ENCODE data around the gene TMEM132A.
"Not testable (repeated sequence)": the region's sequence is repeated elsewhere in the genome, so short reads cannot be mapped to it uniquely, and the experiment has no call there.

Gene TMEM132A

GRCh38 chr11:60964801-60965200 lies 40.5 kb downstream of the TMEM132A start:
- DNase-seq (ENCODE audit: low spot score) = no peak

- DNase-seq (ENCODE audit: low spot score) = no peak
Measured at GRCh38 chr11:60966890-60967289, 42.6 kb downstream of the TMEM132A start.

- no peak for DNase-seq (ENCODE audit: low spot score)
Measured at GRCh38 chr11:60968223-60968622, 44.0 kb downstream of the TMEM132A start.

GRCh38 chr11:60970369-60970774 lies 46.1 kb downstream of the TMEM132A start:
- DNase-seq (ENCODE audit: low spot score) = peak; percentile 85

DNA sequence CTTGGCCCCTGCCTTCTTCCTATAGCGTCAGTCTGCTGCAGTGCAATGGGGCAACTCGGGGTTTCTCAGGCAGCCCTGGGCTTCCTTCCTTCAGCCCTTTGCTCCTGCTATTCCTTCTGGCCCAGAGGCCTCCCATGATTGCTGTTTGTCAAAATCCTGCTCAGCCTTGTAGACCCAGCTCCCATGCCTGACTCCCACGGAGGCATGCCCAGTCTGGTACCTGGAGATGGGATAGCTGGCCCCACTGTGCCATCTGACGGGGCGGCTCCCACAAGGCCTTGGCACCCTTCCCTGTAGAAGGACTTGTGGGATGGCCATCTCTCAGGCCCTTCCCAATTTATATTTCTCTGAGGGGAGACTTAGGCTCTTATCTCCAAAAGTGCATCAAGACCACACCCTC lies 46.6 kb downstream of the TMEM132A start:
- no peak for DNase-seq (ENCODE audit: low spot score)

GRCh38 chr11:60971520-60971919 lies 47.3 kb downstream of the TMEM132A start, which contains the start of gene CD6:
TSS of gene CD6 (plus strand) at chr11:60971680. CDS start at chr11:60971866, 186 bp downstream.
- DNase-seq (ENCODE audit: low spot score) = no peak

- DNase-seq (ENCODE audit: low spot score) = no peak
Measured at GRCh38 chr11:60972182-60973030, 48.1 kb downstream of the TMEM132A start.

DNA sequence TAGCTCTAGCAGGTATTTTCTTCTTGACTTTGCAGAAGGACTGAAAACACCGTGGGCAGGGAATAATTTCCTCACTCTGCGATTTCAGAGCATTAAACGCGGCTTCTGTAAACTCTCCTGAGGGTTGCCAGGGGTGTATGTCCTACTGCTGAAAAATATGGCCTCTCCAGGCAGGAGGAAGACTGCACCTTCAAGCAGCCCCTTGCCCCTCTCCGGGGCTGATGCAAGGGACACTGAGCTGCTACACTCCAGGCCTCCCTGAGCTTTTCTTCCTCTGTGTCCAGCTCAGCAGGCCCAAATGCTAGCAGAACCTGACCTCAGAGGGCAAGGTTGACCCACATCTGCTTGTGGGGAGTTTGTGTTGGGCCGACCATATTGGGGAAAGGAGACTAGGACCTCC lies 49.4 kb downstream of the TMEM132A start:
- DNase-seq (ENCODE audit: low spot score) = no peak

GRCh38 chr11:60974316-60974715 lies 50.1 kb downstream of the TMEM132A start:
- not testable (repeated sequence) for DNase-seq (ENCODE audit: low spot score)

GRCh38 chr11:60974726-60975125 lies 50.5 kb downstream of the TMEM132A start:
- DNase-seq (ENCODE audit: low spot score) = no peak

GRCh38 chr11:60977224-60977623 lies 53.0 kb downstream of the TMEM132A start:
- DNase-seq (ENCODE audit: low spot score) = no peak

GRCh38 chr11:60977836-60978235 lies 53.6 kb downstream of the TMEM132A start:
- DNase-seq (ENCODE audit: low spot score) = no peak

DNA sequence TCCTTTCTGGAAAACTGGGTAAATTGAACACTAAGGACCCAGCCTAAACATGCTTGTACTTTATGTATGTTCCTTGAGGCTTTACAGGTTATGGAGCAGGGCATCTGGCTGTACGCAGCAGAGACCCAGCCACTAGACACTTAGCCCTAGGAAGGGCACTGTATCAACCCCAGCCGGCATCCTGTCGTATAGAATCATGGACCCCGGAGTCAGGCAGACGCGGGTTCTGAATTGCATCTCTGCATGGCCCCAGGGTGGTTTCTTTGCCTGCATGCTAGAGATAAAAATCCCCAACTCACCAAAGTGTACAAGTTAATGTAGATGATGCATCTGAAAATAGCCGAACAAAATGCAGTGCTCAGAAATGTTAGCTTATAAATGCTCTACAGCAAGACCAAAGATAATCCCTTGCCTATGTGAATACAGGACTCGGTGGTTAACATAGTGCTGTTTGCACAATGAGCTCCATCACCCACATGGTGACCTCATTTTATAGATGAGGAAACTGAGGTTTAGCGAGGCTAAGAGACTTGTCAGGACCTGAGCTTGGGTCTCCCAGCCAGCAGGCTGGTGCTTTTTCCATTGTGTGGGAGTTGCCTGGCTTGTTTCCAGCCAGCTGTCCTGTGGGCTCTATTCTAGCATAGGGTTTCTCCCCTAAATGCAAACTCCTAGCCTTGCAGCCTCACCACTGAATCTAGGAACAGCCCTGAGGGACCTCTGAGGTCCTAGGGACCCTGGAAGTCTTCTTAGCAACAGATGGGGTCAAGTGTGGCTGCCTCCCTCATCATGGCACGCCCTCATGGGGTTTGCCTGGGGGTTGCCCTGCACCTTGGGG lies 54.5 kb downstream of the TMEM132A start:
- DNase-seq (ENCODE audit: low spot score) = no peak

DNA sequence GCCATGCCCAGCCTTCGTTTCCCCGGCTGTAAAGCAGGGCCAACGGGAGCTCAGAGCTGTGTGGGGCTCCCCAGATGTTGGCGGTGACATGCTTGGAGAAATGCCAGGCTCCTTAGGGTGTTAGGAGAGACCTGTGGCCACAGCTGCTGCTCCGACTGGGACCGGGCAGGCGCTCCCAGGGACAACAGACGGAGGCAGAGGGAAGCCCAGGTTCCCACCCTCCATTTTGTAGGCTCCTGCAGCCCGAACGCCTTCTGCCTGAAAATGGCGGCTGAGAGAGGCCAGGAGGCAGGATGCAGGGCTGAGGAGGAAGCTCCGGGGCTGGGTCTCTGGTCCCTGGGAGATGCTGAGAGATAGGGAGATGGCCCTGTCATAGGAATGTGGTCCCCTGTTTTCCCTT lies 57.3 kb downstream of the TMEM132A start:
- no peak for DNase-seq (ENCODE audit: low spot score)

GRCh38 chr11:60982184-60982583 lies 57.9 kb downstream of the TMEM132A start:
- DNase-seq (ENCODE audit: low spot score) = no peak

DNA sequence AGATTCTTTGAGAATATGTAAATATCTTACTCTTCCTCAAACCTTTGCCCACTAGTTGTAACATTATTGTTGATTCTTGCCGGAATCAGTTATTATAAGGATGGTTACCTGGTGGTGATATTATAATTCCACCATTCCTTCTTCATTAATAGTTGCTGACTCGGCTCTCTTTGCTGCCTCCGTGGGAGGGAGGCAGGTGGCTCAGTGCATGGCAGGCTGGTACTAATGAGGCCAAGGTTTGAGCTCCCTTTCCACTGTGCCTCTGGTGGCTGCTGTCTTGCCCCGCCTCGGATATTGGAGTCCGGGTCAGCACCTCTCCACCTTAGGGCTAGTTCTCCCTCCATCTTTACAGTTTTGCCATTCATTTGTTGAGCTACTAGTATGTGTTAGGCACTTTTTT lies 59.9 kb downstream of the TMEM132A start:
- no peak for DNase-seq (ENCODE audit: low spot score)

DNA sequence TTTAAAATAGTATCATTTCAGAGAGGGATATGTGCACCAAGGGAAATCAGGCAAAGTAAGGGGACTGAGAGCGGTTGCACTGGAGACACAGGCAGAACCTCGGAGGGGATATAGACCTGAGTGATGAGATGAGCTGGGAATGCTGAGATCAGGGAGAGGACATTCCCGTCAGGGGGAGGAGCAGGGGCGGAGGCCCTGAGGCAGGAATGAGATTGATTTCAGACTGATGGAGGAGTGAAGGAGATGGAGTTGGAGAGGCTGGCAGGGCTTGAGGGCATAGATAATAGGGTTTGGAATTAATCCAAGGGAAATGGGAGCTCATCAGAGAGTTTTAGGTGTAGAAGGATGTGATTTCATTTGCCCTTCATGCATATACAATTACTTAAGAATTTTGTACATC lies 60.4 kb downstream of the TMEM132A start:
- no peak for DNase-seq (ENCODE audit: low spot score)

GRCh38 chr11:60985501-60985900 lies 61.2 kb downstream of the TMEM132A start:
- DNase-seq (ENCODE audit: low spot score) = no peak

DNA sequence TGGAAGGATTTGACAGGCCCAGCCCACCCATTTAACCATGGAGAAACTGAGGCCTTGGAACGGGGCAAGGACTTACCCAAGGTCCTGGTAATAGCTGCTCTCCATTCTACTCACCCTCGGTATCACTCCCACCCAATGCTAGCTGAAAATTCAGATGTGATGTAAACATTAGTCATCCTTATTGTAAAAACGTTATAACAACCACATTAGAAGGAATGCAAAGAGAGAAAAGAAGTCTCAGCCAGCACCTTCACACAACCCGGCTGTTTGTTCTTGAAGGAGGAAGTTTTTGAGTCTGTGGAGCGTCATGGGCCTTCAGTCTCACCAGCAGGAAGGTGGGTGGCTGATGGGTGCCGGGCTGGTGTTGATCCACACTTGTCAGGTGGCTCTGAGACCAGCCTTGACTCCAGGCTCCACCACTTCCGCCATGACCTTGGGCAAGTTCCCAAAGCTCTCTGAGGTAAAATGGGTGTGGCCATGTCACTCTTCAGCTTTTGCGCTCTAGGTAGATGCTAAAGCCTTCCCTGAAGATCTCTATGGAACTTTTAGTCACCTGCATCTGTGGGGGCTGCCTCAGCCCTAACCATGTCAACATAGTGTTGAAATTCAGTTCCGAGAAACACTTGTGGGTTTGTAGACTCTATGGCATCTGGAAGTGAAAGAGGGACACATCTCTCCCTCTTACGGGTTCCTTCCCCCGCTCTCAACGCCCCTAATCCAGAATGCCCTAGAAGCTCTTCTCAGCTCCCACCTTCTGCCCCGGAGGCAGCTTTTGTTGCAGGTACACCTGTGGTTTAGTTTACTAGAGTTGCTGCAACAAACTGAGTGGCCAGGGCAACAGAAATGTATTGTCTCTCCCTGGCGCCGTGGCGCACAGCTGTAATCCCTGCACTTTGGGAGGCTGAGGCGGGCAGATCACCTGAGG lies 62.0 kb downstream of the TMEM132A start:
- no peak for DNase-seq (ENCODE audit: low spot score)

Data from AG20443 (cell line).